ENCODE results near the gene MERTK. TPM values are rescaled to one million over a fixed set of nuclear protein-coding genes. Genes with fewer than 3 reads are reported as not detected.

The MERTK gene
- total and polyA plus RNA-seq, 2 of the 13 experiments (the other 11 are each of a cell fraction or from before 2014, with no cell fraction given), result 37.3 to 44.7 TPM

DNA sequence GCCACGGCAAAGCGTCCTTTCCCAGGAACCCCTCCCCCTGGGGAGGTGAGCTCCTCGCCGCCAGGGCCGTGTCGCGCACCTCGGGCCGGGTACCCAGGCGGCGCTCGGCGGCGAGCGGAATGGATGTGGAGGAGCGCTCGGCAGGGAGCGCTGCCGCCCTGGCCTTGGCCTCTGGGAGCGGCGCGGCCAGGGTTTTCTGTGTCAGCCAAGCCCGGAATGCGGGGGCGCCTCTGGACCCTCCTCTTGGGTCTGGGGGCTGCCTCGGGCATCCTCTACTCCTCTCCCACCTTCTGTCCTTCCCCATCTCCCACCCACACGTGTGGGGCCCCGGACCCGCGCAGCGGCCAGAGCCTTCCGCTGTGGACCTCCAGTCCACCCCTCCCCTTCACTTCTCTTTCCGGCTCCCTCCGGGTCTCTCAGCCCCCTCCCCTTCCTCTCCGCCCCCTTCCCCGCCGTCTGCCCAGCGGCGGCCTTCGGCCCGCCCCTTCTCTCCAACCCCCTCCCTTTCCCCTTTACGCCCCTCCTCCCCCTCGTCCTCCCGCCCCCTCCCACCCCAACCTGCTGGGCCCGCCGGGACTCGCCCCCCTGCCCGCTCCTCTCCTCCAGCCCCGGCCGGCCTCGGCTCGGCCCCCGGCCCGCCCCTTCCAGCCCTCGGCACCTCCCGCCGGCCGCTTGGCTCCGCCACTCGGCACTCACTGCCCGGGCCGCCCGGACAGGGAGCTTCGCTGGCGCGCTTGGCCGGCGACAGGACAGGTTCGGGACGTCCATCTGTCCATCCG, at the start of gene MERTK (continued):
- TF ChIP-seq, protein P1, sequence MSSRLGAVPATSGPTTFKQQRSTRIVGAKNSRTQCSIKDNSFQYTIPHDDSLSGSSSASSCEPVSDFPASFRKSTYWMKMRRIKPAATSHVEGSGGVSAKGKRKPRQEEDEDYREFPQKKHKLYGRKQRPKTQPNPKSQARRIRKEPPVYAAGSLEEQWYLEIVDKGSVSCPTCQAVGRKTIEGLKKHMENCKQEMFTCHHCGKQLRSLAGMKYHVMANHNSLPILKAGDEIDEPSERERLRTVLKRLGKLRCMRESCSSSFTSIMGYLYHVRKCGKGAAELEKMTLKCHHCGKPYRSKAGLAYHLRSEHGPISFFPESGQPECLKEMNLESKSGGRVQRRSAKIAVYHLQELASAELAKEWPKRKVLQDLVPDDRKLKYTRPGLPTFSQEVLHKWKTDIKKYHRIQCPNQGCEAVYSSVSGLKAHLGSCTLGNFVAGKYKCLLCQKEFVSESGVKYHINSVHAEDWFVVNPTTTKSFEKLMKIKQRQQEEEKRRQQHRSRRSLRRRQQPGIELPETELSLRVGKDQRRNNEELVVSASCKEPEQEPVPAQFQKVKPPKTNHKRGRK (CRISPR knock-in tag; IDR thresholded peaks at IDR 0.05), result peak; percentile 8; the same call in 1 of the 2 replicates
- TF ChIP-seq SSRP1 (CRISPR knock-in tag; IDR thresholded peaks at IDR 0.05) (no peak; the same call in 1 of the 2 replicates), PHF8 (CRISPR knock-in tag; IDR thresholded peaks at IDR 0.05) (peak; percentile 95), CAMTA2 (CRISPR knock-in tag; IDR thresholded peaks at IDR 0.05; ENCODE audit: borderline replicate concordance) (no peak), ZNF550 (CRISPR knock-in tag; IDR thresholded peaks at IDR 0.05; ENCODE audit: borderline replicate concordance) (0 out of 2 replicates have a peak, but pooled peaks have one; percentile 92), RELA (CRISPR knock-in tag; IDR thresholded peaks at IDR 0.05) (peak; percentile 71; the same call in 1 of the 2 replicates), ZNF333 (CRISPR knock-in tag; IDR thresholded peaks at IDR 0.05; ENCODE audit: borderline replicate concordance) (no peak; the same call in 1 of the 2 replicates), ZNF607 (CRISPR knock-in tag; IDR thresholded peaks at IDR 0.05; ENCODE audit: borderline replicate concordance) (no peak; the same call in 1 of the 2 replicates), SNAPC2 (CRISPR knock-in tag; IDR thresholded peaks at IDR 0.05) (no peak), ZFP90 (CRISPR knock-in tag; IDR thresholded peaks at IDR 0.05; ENCODE audit: borderline replicate concordance) (peak; percentile 25; the same call in 1 of the 2 replicates), ZFY (CRISPR knock-in tag; IDR thresholded peaks at IDR 0.05) (peak; percentile 93)
- TF ChIP-seq, protein P2, sequence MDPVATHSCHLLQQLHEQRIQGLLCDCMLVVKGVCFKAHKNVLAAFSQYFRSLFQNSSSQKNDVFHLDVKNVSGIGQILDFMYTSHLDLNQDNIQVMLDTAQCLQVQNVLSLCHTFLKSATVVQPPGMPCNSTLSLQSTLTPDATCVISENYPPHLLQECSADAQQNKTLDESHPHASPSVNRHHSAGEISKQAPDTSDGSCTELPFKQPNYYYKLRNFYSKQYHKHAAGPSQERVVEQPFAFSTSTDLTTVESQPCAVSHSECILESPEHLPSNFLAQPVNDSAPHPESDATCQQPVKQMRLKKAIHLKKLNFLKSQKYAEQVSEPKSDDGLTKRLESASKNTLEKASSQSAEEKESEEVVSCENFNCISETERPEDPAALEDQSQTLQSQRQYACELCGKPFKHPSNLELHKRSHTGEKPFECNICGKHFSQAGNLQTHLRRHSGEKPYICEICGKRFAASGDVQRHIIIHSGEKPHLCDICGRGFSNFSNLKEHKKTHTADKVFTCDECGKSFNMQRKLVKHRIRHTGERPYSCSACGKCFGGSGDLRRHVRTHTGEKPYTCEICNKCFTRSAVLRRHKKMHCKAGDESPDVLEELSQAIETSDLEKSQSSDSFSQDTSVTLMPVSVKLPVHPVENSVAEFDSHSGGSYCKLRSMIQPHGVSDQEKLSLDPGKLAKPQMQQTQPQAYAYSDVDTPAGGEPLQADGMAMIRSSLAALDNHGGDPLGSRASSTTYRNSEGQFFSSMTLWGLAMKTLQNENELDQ (CRISPR knock-in tag; IDR thresholded peaks at IDR 0.05; ENCODE audit: borderline replicate concordance), result no peak
- TF ChIP-seq, protein P3, sequence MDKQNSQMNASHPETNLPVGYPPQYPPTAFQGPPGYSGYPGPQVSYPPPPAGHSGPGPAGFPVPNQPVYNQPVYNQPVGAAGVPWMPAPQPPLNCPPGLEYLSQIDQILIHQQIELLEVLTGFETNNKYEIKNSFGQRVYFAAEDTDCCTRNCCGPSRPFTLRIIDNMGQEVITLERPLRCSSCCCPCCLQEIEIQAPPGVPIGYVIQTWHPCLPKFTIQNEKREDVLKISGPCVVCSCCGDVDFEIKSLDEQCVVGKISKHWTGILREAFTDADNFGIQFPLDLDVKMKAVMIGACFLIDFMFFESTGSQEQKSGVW (CRISPR knock-in tag; IDR thresholded peaks at IDR 0.05; ENCODE audit: borderline replicate concordance), result no peak
- TF ChIP-seq, protein P4, sequence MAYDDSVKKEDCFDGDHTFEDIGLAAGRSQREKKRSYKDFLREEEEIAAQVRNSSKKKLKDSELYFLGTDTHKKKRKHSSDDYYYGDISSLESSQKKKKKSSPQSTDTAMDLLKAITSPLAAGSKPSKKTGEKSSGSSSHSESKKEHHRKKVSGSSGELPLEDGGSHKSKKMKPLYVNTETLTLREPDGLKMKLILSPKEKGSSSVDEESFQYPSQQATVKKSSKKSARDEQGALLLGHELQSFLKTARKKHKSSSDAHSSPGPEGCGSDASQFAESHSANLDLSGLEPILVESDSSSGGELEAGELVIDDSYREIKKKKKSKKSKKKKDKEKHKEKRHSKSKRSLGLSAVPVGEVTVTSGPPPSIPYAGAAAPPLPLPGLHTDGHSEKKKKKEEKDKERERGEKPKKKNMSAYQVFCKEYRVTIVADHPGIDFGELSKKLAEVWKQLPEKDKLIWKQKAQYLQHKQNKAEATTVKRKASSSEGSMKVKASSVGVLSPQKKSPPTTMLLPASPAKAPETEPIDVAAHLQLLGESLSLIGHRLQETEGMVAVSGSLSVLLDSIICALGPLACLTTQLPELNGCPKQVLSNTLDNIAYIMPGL (CRISPR knock-in tag; IDR thresholded peaks at IDR 0.05; ENCODE audit: borderline replicate concordance in 1 of 2, low read depth in 1 of 2), result peak; percentile 89 to 90
- TF ChIP-seq, protein P5, sequence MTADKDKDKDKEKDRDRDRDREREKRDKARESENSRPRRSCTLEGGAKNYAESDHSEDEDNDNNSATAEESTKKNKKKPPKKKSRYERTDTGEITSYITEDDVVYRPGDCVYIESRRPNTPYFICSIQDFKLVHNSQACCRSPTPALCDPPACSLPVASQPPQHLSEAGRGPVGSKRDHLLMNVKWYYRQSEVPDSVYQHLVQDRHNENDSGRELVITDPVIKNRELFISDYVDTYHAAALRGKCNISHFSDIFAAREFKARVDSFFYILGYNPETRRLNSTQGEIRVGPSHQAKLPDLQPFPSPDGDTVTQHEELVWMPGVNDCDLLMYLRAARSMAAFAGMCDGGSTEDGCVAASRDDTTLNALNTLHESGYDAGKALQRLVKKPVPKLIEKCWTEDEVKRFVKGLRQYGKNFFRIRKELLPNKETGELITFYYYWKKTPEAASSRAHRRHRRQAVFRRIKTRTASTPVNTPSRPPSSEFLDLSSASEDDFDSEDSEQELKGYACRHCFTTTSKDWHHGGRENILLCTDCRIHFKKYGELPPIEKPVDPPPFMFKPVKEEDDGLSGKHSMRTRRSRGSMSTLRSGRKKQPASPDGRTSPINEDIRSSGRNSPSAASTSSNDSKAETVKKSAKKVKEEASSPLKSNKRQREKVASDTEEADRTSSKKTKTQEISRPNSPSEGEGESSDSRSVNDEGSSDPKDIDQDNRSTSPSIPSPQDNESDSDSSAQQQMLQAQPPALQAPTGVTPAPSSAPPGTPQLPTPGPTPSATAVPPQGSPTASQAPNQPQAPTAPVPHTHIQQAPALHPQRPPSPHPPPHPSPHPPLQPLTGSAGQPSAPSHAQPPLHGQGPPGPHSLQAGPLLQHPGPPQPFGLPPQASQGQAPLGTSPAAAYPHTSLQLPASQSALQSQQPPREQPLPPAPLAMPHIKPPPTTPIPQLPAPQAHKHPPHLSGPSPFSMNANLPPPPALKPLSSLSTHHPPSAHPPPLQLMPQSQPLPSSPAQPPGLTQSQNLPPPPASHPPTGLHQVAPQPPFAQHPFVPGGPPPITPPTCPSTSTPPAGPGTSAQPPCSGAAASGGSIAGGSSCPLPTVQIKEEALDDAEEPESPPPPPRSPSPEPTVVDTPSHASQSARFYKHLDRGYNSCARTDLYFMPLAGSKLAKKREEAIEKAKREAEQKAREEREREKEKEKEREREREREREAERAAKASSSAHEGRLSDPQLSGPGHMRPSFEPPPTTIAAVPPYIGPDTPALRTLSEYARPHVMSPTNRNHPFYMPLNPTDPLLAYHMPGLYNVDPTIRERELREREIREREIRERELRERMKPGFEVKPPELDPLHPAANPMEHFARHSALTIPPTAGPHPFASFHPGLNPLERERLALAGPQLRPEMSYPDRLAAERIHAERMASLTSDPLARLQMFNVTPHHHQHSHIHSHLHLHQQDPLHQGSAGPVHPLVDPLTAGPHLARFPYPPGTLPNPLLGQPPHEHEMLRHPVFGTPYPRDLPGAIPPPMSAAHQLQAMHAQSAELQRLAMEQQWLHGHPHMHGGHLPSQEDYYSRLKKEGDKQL (CRISPR knock-in tag; IDR thresholded peaks at IDR 0.05; ENCODE audit: low read depth), result 0 out of 2 replicates have a peak, but pooled peaks have one; percentile 61
